ENCODE measurements around the gene ABL1.

ABL1 gene

DNA sequence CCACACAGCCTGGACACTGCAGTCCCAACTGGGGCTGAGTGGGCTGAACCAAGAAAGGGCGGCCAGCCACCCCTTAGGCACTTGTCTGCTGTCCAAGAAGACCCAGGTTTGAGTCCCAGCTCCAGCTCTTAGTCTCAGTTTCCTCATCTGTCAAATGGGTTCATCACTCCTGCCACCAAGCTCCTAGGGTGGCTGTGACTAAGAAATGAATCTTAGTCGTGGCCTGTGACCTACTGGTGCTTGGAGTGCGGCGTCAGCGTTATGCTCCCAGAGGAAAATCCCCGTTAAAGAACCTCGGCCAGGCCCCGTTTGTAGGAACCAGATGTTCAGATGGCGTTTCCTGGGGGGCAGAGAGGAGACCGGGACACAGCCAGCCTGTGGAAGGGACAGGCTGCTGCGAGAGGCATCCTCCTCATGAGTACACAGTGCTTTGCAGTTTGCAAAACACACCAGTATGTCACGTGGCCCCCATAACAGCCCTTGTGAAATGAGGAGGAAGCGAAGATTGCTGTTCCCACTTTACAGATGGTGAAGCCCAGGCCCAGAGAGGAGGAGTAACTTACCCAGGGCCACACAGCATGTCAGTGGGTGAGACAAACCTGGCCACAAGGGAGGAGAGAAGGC, 100.7 kb downstream of the ABL1 start:
- in situ Hi-C loops (cut with MboI; ENCODE audit: low sequenced_read_pairs, unreplicated experiment), result loop anchor here (10.0 kb wide), 1 partner anchor 61 kb away; no protein-coding TSS in a partner anchor
- TF ChIP-seq, protein P1, sequence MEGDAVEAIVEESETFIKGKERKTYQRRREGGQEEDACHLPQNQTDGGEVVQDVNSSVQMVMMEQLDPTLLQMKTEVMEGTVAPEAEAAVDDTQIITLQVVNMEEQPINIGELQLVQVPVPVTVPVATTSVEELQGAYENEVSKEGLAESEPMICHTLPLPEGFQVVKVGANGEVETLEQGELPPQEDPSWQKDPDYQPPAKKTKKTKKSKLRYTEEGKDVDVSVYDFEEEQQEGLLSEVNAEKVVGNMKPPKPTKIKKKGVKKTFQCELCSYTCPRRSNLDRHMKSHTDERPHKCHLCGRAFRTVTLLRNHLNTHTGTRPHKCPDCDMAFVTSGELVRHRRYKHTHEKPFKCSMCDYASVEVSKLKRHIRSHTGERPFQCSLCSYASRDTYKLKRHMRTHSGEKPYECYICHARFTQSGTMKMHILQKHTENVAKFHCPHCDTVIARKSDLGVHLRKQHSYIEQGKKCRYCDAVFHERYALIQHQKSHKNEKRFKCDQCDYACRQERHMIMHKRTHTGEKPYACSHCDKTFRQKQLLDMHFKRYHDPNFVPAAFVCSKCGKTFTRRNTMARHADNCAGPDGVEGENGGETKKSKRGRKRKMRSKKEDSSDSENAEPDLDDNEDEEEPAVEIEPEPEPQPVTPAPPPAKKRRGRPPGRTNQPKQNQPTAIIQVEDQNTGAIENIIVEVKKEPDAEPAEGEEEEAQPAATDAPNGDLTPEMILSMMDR (IDR thresholded peaks at IDR 0.05; ENCODE audit: borderline replicate concordance, control extremely low read depth, extremely low read depth, insufficient read depth, missing control alignments), result no peak
- no peak for DNase-seq (ENCODE audit: low spot score)

DNA sequence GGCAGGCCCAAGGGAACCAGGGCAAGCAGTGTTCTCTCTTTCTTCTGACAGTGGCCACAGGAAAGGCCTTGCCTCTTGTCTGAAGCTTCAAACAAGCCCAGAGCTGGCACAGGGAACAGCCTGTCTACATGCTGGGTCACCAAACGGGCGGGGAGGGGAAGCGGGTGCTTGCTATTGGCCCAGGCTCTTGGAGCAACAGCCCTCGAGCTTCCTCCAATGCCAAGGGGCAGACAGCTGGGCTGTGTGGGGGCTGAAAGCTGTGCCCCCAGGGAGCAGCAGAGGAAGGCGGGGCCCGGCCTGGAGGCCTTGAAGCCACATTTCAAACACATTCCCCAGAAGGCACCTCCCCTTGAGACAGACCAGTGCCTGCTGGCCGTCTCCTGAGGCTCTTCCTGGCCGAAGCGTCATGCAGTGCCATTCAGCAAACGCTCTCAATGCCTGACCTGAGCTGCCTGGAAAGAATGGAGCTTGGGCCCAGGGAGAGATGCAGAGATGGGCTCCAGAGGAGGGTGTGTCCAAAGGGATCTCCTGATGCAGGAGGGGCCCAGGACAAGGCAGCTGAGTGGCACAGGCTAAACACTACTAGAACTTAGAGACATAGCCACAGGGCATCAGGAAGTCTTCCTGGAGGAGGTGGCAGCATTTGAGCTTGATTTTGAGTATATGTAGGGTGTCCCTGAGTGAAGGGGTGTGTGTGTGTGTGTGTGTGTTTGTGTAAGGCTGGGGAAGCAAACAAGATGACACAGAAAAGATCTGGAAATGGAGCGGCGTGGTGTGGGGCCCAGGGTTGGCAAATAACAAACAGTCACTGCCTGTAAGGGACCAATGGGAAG, 101.4 kb downstream of the ABL1 start:
- in situ Hi-C loops (cut with MboI; ENCODE audit: low sequenced_read_pairs, unreplicated experiment), result loop anchor here (10.0 kb wide), 1 partner anchor 62 kb away; no protein-coding TSS in a partner anchor
- TF ChIP-seq, protein P1 (IDR thresholded peaks at IDR 0.05; ENCODE audit: borderline replicate concordance, control extremely low read depth, extremely low read depth, insufficient read depth, missing control alignments), result no peak
- no peak for DNase-seq (ENCODE audit: low spot score)
